ENCODE data around the gene CARMIL1. TPM values are rescaled to one million over a fixed set of nuclear protein-coding genes. Genes with fewer than 3 reads are reported as not detected.

Gene CARMIL1
- polyA plus RNA-seq, 1 of the 3 experiments (the other 2 are of a cell fraction): 1.7 TPM

- WGBS (ENCODE audit: low lambda C conversion rate): 69% methylated on average over 4 of the region's 4 CpGs
- Histone ChIP-seq H3K79me2 (ENCODE audit: insufficient read depth) (no peaks in the 10 kb centered on the region), H3K9ac (no peak overlapping the region), H3K36me3 (replicated peaks in 1 of 2; ENCODE audit: control insufficient read depth in 1 of 2, insufficient read depth in 2 of 2, low read length in 1 of 2) (no peaks in the 10 kb centered on the region), H3K4me2 (no peak overlapping the region), H2AFZ (ENCODE audit: low read depth) (no peak overlapping the region), H3F3A (replicated peaks; ENCODE audit: insufficient read depth) (no peaks in the 10 kb centered on the region), H3K9me2 (no peaks in the 10 kb centered on the region), H3K4me1 (ENCODE audit: control insufficient read depth in 1 of 2, insufficient read depth in 2 of 2, low read depth in 1 of 2, low read length in 1 of 2) (peaks cover 0 to 22% of the 10 kb centered on the region in 2 experiments; a peak in 2 of 4 replicates), H3K27ac (ENCODE audit: low read depth in 2 of 2, low read length in 1 of 2) (no peak overlapping the region), H3K9me3 (no peaks in the 10 kb centered on the region), H3K27me3 (ENCODE audit: insufficient read depth) (no peaks in the 10 kb centered on the region; the same call in 1 of the 2 replicates), H3K4me3 (ENCODE audit: low read depth in 2 of 2, low read length in 1 of 2) (no peak overlapping the region), H4K20me1 (ENCODE audit: insufficient read depth) (no peaks in the 10 kb centered on the region)
- TF ChIP-seq SIN3A (IDR thresholded peaks at IDR 0.05; ENCODE audit: borderline replicate concordance, low read depth, low read length) (no peak), IRF3 (IDR thresholded peaks at IDR 0.05; ENCODE audit: low read depth, low read length) (no peak), NRF1 (IDR thresholded peaks at IDR 0.05; ENCODE audit: low read depth, low read length) (no peak), RXRA (IDR thresholded peaks at IDR 0.05; ENCODE audit: borderline replicate concordance, low read depth) (no peak), GABPA (IDR thresholded peaks at IDR 0.05; ENCODE audit: low read depth) (no peak), RAD21 (IDR thresholded peaks at IDR 0.05; ENCODE audit: low read length) (no peak), RCOR1 (IDR thresholded peaks at IDR 0.05; ENCODE audit: low read length) (no peak), TAF1 (IDR thresholded peaks at IDR 0.05; ENCODE audit: borderline replicate concordance, low read depth, low read length) (no peak)
- TF ChIP-seq, protein P1, sequence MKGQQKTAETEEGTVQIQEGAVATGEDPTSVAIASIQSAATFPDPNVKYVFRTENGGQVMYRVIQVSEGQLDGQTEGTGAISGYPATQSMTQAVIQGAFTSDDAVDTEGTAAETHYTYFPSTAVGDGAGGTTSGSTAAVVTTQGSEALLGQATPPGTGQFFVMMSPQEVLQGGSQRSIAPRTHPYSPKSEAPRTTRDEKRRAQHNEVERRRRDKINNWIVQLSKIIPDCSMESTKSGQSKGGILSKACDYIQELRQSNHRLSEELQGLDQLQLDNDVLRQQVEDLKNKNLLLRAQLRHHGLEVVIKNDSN (IDR thresholded peaks at IDR 0.05; ENCODE audit: borderline replicate concordance, low read depth): no peak
- ChIA-PET CTCF (interaction anchor here (1.0 to 1.1 kb wide), 2 partner anchors 19 to 25 kb away, joined by 3 read pairs; no protein-coding TSS in a partner anchor), POLR2A (no interaction called here)
- DNase-seq: no peak
Measured at GRCh38 chr6:25639653-25640052, 360.5 kb downstream of the CARMIL1 start.

DNA sequence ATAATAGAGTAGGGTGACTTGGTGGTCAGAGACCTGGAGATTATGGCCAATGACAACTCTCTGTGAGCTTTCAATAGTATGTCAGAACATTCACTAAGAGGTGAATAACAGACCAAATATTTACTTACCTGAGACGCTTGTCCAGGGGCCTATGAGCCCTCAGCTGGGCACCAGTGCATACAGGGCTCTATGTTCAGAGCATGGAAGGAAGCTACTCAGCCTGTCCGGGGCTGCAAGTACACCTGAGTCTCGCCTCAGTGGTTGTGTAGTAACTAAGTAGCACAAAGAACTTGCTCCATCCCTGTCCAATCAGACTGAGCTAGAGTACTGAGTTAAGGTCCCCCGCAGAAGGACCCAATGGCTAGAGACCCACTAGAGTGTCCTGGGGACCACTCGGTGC, 361.3 kb downstream of the CARMIL1 start:
- Histone ChIP-seq H3K4me3 (ENCODE audit: low read depth in 2 of 2, low read length in 1 of 2) (no peak overlapping the region), H3K9ac (no peak overlapping the region), H3K9me2 (no peaks in the 10 kb centered on the region), H3K79me2 (ENCODE audit: insufficient read depth) (no peaks in the 10 kb centered on the region), H4K20me1 (ENCODE audit: insufficient read depth) (no peaks in the 10 kb centered on the region), H3K9me3 (no peaks in the 10 kb centered on the region), H3K36me3 (replicated peaks in 1 of 2; ENCODE audit: control insufficient read depth in 1 of 2, insufficient read depth in 2 of 2, low read length in 1 of 2) (no peaks in the 10 kb centered on the region), H3F3A (replicated peaks; ENCODE audit: insufficient read depth) (no peaks in the 10 kb centered on the region), H3K27me3 (ENCODE audit: insufficient read depth) (no peaks in the 10 kb centered on the region; the same call in 1 of the 2 replicates), H3K4me2 (no peak overlapping the region), H3K27ac (ENCODE audit: low read depth in 2 of 2, low read length in 1 of 2) (no peak overlapping the region), H3K4me1 (ENCODE audit: control insufficient read depth in 1 of 2, insufficient read depth in 2 of 2, low read depth in 1 of 2, low read length in 1 of 2) (peaks cover 0 to 20% of the 10 kb centered on the region in 2 experiments; a peak in 2 of 4 replicates), H2AFZ (ENCODE audit: low read depth) (no peak overlapping the region)
- ChIA-PET POLR2A (no interaction called here), CTCF (interaction anchor here (1.1 kb wide), 1 partner anchor 24 kb away, joined by 3 read pairs; no protein-coding TSS in a partner anchor)
- WGBS (ENCODE audit: low lambda C conversion rate): 45% methylated on average over 4 of the region's 5 CpGs
- TF ChIP-seq JUND (IDR thresholded peaks at IDR 0.05): no peak
- no peak for TF ChIP-seq FOXJ3 (CRISPR knock-in tag; IDR thresholded peaks at IDR 0.05)
- no peak for TF ChIP-seq NRF1 (IDR thresholded peaks at IDR 0.05; ENCODE audit: low read depth, low read length)
- TF ChIP-seq, protein P2, sequence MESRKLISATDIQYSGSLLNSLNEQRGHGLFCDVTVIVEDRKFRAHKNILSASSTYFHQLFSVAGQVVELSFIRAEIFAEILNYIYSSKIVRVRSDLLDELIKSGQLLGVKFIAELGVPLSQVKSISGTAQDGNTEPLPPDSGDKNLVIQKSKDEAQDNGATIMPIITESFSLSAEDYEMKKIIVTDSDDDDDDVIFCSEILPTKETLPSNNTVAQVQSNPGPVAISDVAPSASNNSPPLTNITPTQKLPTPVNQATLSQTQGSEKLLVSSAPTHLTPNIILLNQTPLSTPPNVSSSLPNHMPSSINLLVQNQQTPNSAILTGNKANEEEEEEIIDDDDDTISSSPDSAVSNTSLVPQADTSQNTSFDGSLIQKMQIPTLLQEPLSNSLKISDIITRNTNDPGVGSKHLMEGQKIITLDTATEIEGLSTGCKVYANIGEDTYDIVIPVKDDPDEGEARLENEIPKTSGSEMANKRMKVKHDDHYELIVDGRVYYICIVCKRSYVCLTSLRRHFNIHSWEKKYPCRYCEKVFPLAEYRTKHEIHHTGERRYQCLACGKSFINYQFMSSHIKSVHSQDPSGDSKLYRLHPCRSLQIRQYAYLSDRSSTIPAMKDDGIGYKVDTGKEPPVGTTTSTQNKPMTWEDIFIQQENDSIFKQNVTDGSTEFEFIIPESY (IDR thresholded peaks at IDR 0.05; ENCODE audit: borderline replicate concordance, low read depth): no peak
- TF ChIP-seq, protein P3, sequence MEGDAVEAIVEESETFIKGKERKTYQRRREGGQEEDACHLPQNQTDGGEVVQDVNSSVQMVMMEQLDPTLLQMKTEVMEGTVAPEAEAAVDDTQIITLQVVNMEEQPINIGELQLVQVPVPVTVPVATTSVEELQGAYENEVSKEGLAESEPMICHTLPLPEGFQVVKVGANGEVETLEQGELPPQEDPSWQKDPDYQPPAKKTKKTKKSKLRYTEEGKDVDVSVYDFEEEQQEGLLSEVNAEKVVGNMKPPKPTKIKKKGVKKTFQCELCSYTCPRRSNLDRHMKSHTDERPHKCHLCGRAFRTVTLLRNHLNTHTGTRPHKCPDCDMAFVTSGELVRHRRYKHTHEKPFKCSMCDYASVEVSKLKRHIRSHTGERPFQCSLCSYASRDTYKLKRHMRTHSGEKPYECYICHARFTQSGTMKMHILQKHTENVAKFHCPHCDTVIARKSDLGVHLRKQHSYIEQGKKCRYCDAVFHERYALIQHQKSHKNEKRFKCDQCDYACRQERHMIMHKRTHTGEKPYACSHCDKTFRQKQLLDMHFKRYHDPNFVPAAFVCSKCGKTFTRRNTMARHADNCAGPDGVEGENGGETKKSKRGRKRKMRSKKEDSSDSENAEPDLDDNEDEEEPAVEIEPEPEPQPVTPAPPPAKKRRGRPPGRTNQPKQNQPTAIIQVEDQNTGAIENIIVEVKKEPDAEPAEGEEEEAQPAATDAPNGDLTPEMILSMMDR (IDR thresholded peaks at IDR 0.05): no peak
- no peak for TF ChIP-seq SIN3A (IDR thresholded peaks at IDR 0.05; ENCODE audit: borderline replicate concordance, low read depth, low read length)
- no peak for DNase-seq
